K562 (cell line): ENCODE results near the gene POLR2H. TPM values are rescaled to one million over a fixed set of nuclear protein-coding genes. Genes with fewer than 3 reads are reported as not detected.

Source experiments
- AFF1 ChIP-seq, 2 experiments: fragments of 450-650 bp; IDR thresholded peaks; 2 replicates each; pipeline ENCODE4 v1.6.1; 2018; ENCODE audit warnings: mild to moderate bottlenecking in 2 of 2, low read depth in 1 of 2; ENCODE audit not compliant: partially characterized antibody in 2 of 2
- BRD9 ChIP-seq: fragments of 450-650 bp; IDR thresholded peaks from 2 replicates; pipeline ENCODE4 v1.6.1; 2018; ENCODE audit warnings: low read depth; ENCODE audit not compliant: partially characterized antibody
- PRMT5 ChIP-seq: sonication (generic); formaldehyde crosslinking; IDR thresholded peaks from 2 replicates; pipeline ENCODE4 v1.5.0; 2020; ENCODE audit warnings: missing genetic modification reagents
- RREB1 ChIP-seq: fragments of 250-450 bp; sonication (Bioruptor Pico); IDR thresholded peaks from 2 replicates; pipeline ENCODE4 v1.4.0; 2020
- SIRT6 ChIP-seq: IDR thresholded peaks from one replicate; pipeline ENCODE4 v1.6.1; 2012; ENCODE audit warnings: low read depth, mild to moderate bottlenecking, control low read depth, inconsistent platforms, low read length, moderate library complexity
- SMAD3 ChIP-seq: fragments of 450-650 bp; formaldehyde crosslinking; conservative IDR thresholded peaks from 2 replicates; pipeline ENCODE4 v1.4.0; 2020; ENCODE audit warnings: mild to moderate bottlenecking
- THAP7 ChIP-seq: fragments of 250-450 bp; sonication (Bioruptor Pico); IDR thresholded peaks from 2 replicates; pipeline ENCODE4 v1.5.0; 2021
- XRCC5 ChIP-seq: fragments of 200-400 bp; formaldehyde crosslinking; IDR thresholded peaks from 2 replicates; pipeline ENCODE4 v1.6.1; 2017; ENCODE audit warnings: low read depth, mild to moderate bottlenecking, low read length
- ZBTB12 ChIP-seq: fragments of 250-450 bp; sonication (Bioruptor Pico); IDR thresholded peaks from 2 replicates; pipeline ENCODE4 v1.4.0; 2020
- ZNF143 ChIP-seq: sonication (generic); formaldehyde crosslinking; IDR thresholded peaks from 2 replicates; pipeline ENCODE4 v1.9.0; 2022; ENCODE audit warnings: mild to moderate bottlenecking, missing genetic modification reagents
- ZNF280B ChIP-seq: fragments of 250-450 bp; sonication (Bioruptor Pico); IDR thresholded peaks from 2 replicates; pipeline ENCODE4 v1.5.1; 2021; ENCODE audit warnings: mild to moderate bottlenecking
- ZSCAN29 ChIP-seq: fragments of 450-650 bp; IDR thresholded peaks from 2 replicates; pipeline ENCODE4 v1.6.1; 2017
- polyA plus RNA-seq, 8 experiments: library from polyadenylated mRNA; depleted of rRNA in 4 of 8; stranded (reverse) in 5 of 8; unstranded in 3 of 8; fragments of >200 nt; fragmentation: Nextera tagmentation in 2 of 8; fragmentation: Illumina TruSeq in 1 of 8; extraction: Ambion mirVana in 2 of 8; extraction: Trizol in 1 of 8; gene quantifications; 2 replicates each; pipeline versions ENCODE4 v1.2.1 to v1.2.3, GENCODE V29; 2011 to 2014; ENCODE audit warnings: inconsistent platforms in 1 of 8, missing spikeins in 1 of 8
- total RNA-seq, 7 experiments: library from RNA; depleted of rRNA in 6 of 7; stranded (reverse); fragments of >200 nt in 6 of 7; fragmentation: Illumina TruSeq in 2 of 7; extraction: Trizol in 2 of 7; gene quantifications; 2 replicates each; pipeline versions ENCODE4 v1.2.1 to v1.2.3, GENCODE V29; 2011 to 2021; ENCODE audit warnings: low replicate concordance in 1 of 7

Gene POLR2H
- total and polyA plus RNA-seq, 9 of the 15 experiments (the other 6 are each of a cell fraction or from before 2014, with no cell fraction given): 128 to 512 (median 220) TPM

- no peak for TF ChIP-seq ZNF280B (CRISPR knock-in tag)
- TF ChIP-seq XRCC5: peak; percentile 56; the same call in 1 of the 2 replicates
- no peak for TF ChIP-seq ZBTB12 (CRISPR knock-in tag)
- no peak for TF ChIP-seq SMAD3
- no peak for TF ChIP-seq PRMT5 (CRISPR knock-in tag)
- no peak for TF ChIP-seq AFF1 (IDR thresholded peaks at IDR 0.05; ENCODE audit: low read depth in 1 of 2, partially characterized antibody in 2 of 2)
- TF ChIP-seq SIRT6: no peak
- TF ChIP-seq THAP7 (CRISPR knock-in tag): no peak
- peak; percentile 69 for TF ChIP-seq ZNF143
- no peak for TF ChIP-seq BRD9
- no peak for TF ChIP-seq ZSCAN29
- TF ChIP-seq RREB1: 0 out of 2 replicates have a peak, but pooled peaks have one; percentile 32
These were observed 24.7 kb upstream of the POLR2H start (continued) for GRCh38 chr3:184336547-184337398.
